B cell (primary cell): Measurements from ENCODE around the gene PTGFRN.

Experiments
- CTCF ChIP-seq: fragments of 200-600 bp; IDR thresholded peaks from one replicate; pipeline ENCODE4 v1.8.0; 2022; ENCODE audit warnings: antibody characterized with exemption, mild to moderate bottlenecking
- EZH2 ChIP-seq: IDR thresholded peaks from 2 replicates; pipeline ENCODE4 v1.6.1; 2012; ENCODE audit warnings: borderline replicate concordance, low read depth, mild to moderate bottlenecking, moderate library complexity, low read length; ENCODE audit not compliant: insufficient read depth, poor library complexity, severe bottlenecking

GRCh38 chr1:117030271-117030877 lies 120.7 kb downstream of the PTGFRN start:
- no peak for TF ChIP-seq CTCF
- TF ChIP-seq EZH2, result no peak
